AG04449 (cell line): Measurements from ENCODE around the gene DLL3.

Experiments
- CTCF ChIA-PET: fragments of 350-600 bp; formaldehyde crosslinking; extraction: SDS; loops from one replicate; lab custom pipeline; 2021; ENCODE audit warnings: antibody characterized with exemption; lab: Yijun Ruan, JAX
- POLR2A ChIA-PET: fragments of 400-600, 350-600 bp; formaldehyde crosslinking; extraction: SDS; loops from one replicate; lab custom pipeline; 2020; ENCODE audit warnings: antibody characterized with exemption, inconsistent platforms; lab: Yijun Ruan, JAX
- DNase-seq: peaks from one replicate; pipeline ENCODE4 v3.0.0-alpha.2; 2010; ENCODE audit warnings: low read depth, low spot score
- H3K4me3 ChIP-seq: 2 replicates; pipeline ENCODE4 v1.5.1; 2011; ENCODE audit warnings: low read depth, mild to moderate bottlenecking, control low read depth, low read length
- CTCF ChIP-seq: IDR thresholded peaks from one replicate; pipeline ENCODE4 v1.5.1; 2011; ENCODE audit warnings: mild to moderate bottlenecking, moderate library complexity, low read length, control low read depth, inconsistent platforms; ENCODE audit not compliant: insufficient read depth; ENCODE audit errors: missing control alignments

DLL3 gene

GRCh38 chr19:39544911-39545310, 46.2 kb downstream of the DLL3 start:
- H3K4me3 ChIP-seq, result no peak overlapping the region
- DNase-seq, result no peak
- TF ChIP-seq CTCF, result no peak
- CTCF ChIA-PET, result interaction anchor here (1.3 to 4.3 kb wide), 3 partner anchors 8 to 128 kb away, joined by 3 to 21 read pairs (median 4); no protein-coding TSS in a partner anchor
- POLR2A ChIA-PET, result no interaction called here

GRCh38 chr19:39546599-39546998, 47.9 kb downstream of the DLL3 start:
- no peak for TF ChIP-seq CTCF
- ChIA-PET POLR2A (no interaction called here), CTCF (interaction anchor here (0.6 to 4.3 kb wide), 3 partner anchors 107 to 456 kb away, joined by 3 to 21 read pairs (median 7); no protein-coding TSS in a partner anchor)
- H3K4me3 ChIP-seq, result no peak overlapping the region
- no peak for DNase-seq

- ChIA-PET CTCF (interaction anchor here (1.0 to 4.9 kb wide), 4 partner anchors 10 to 294 kb away, joined by 3 to 58 read pairs (median 7); partner anchors contain the start of gene EID2), POLR2A (no interaction called here)
- no peak for DNase-seq
- H3K4me3 ChIP-seq, result no peak overlapping the region
- TF ChIP-seq CTCF, result no peak
These were observed 51.5 kb downstream of the DLL3 start for GRCh38 chr19:39550197-39550596.

- TF ChIP-seq CTCF, result no peak
- ChIA-PET CTCF (interaction anchor here (0.8 to 4.9 kb wide), 6 partner anchors 9 to 291 kb away, joined by 3 to 58 read pairs (median 4); no protein-coding TSS in a partner anchor), POLR2A (no interaction called here)
- no peak for DNase-seq
- H3K4me3 ChIP-seq, result no peak overlapping the region
These were observed 54.4 kb downstream of the DLL3 start for GRCh38 chr19:39553082-39553652.

- CTCF ChIA-PET, result interaction anchor here (4.9 kb wide), 1 partner anchor 119 kb away, joined by 58 read pairs; no protein-coding TSS in a partner anchor
- DNase-seq, result no peak
- POLR2A ChIA-PET, result no interaction called here
- no peak overlapping the region for H3K4me3 ChIP-seq
- no peak for TF ChIP-seq CTCF
These were observed 56.1 kb downstream of the DLL3 start for GRCh38 chr19:39554701-39555311.

- DNase-seq, result no peak
- ChIA-PET CTCF (no interaction called here), POLR2A (no interaction called here)
- no peak overlapping the region for H3K4me3 ChIP-seq
- TF ChIP-seq CTCF, result no peak
These were observed 57.1 kb downstream of the DLL3 start for GRCh38 chr19:39555883-39556282.
